Measurements from ENCODE around the gene PARD3.

The PARD3 gene

DNA sequence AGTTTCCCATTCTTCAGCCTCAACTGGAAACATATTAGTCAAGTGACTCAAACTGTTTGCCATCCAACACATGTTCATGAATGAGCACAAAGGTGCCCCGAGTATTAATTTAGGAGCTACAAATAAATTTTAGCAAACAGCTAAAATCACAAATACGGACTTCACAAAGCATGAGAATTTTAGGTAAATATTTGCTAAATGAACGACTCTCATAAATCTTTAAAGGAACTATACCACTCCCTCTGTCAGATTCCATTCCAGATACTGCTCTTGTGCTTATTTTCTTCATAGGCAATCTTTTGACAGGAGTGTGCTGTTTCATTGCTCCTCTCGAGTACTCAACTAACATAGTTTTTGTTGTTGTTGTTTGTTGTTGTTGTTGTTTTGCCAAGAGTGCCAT lies 330.9 kb downstream of the PARD3 start:
- no peak for DNase-seq

DNA sequence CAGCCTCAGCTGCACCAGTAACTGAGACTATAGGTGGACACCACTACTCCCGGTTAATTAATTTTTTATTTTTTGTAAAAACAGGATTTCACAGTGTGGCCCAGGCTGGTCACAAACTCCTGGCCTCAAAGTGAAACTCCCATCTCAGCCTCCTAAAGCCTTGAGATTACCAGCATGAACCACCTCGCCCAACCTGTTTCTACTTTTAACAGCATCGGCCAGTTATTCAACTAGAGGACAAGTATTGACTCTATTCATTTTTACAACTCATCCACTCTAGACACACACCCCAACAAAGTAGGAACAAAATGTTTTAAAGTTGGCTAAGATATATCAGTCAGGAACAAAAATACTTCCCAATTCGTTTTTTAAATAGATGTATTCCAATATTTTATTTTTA lies 334.8 kb downstream of the PARD3 start:
- DNase-seq: no peak

DNA sequence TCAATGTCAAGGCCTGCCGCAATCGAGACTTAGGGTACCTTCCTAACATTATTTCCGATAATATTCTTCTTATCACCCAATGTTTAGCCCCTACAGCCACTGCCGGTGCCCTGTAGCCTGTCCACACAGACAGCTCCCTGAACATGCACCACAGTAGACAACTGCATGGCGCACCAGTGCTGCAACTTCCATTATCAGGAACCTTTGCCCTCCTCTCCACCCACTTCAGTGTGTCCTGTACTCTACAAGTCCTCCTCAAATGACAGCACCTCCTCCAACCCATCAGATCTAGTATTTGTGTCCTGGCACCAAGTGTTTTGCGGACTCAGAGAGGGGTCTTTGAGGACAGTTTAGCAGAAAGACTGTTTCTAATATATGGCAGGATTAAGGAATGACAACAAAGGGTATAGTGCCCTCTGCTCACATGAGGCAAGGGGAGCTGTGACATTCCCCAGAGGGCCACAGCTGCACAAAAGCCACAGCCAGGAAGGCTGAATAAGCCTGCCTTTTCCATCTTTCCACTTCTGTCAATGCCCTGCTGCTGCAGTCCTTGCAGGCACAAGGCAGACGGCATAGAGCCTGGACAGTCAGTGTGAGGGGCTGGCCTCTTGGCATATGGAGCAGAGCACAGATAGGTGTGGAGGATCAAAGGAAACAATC lies 335.4 kb downstream of the PARD3 start:
- DNase-seq: no peak

DNA sequence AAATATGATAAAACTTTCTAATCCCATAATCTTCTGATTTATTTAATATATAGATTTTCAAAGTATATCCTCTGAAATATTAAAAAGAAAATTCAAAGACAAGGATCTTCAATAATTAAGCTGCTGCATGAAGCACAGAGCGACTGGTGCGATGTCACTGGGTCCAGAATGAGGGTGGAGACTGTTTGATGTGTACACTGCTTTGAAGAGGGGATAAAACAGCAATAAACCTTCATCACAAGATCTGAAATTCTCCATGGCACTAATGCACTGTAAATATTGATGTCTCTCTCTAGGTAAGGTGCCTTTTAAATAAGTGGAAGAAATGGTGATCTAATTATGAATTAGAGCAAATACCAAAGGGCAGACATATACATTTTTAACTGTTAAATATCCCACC lies 337.8 kb downstream of the PARD3 start:
- no peak for DNase-seq

DNA sequence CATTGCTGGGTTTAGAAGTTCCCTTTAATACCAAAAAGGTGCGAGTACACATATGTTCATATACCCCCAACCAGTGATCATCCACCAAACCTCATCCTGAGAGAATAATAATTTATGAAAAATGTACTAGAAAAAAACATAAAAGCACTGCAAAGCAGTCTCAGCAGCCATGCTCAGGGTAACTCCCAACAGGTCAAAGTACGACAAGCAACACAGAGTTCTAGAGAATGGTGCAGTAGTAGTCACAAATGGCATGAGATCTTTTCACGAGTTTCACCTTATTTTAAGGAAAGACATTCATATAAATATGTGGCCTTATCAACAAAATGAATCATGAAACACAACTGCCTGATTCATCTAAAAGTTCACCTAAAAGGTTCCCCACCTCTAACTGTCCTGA lies 338.5 kb downstream of the PARD3 start:
- no peak for DNase-seq

DNA sequence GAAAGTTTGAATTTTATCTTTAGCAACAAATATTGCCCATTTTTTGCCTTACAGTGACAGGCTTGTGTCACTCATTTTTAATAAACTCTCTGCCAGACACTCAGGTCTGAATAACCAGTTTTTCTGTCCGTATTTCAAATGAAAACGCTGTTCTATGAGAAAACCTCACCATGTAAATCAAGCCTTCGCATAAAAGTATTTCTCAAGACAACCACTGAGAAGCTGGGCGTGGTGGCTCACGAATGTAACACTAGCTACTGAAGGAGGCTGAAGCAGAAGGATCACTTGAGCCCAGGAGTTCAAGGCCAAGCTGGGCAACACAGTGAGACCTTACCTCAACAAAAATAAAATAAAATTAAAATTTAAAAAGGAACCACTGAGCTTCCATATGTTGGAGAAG lies 339.3 kb downstream of the PARD3 start:
- no peak for DNase-seq

DNA sequence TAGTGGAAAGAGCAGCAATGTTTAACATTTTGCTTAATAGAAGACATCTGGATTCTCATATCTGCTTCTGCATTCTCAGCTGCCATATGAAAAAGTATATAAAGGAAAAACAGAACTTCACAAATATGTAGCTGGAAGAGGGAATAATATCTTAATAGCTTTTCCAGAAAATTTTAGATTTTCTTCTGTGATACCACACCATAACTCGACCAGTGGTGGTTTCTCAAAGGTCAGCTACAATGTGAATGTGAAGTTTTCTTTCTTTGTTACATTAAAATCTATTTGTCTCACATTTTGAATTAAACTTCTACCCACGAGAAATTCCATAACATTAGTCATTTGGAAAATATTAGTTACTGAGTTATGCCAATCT lies 339.8 kb downstream of the PARD3 start:
- DNase-seq: no peak

DNA sequence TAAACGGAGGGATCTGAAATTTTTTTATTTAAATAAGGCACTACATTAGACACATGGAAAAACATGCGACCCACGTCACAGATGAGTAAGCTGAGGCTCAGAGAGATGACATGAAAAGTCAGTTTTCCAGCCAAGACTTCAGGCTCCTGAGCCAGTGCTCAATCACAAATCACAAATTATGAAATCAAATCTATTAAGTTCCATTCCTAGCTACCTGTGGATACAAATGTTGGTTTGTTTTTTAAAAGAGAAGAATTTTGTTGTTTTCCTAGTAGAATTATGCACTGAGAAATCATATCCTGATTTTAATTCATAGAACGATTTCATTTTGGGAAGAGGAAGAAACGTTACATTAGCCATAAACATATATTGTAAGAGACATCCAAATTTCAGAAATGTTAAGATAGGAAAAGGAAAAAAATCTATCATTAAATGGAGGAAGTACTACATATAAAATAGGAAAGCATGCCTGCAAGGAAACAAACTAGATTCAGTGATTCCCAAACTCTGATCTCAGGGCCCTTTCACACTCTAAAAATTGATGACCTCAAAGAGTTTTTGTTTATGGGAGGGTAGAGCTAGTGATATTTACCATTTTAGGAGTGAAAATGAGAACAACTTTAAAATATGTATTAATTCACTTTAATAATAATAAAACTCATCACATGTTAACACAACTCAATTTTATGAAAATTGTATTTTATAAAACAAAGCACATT lies 340.4 kb downstream of the PARD3 start:
- no peak for DNase-seq

DNA sequence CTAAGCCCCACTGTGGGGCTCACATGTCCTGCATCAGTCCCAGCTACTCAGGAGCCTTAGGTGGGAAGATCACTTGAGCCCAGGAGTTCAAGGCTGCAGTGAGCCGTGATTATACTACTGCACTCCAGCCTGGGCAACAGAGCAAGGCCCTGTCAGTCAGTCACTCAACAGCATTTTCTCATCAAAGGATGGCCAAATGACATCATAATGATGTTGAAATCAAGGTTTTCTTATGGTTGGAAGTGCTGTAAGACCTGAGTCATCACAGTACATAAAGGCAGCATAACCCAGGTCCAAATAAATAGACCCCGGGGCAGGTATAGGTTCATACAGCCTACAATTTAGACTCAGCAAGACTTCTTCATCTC lies 341.1 kb downstream of the PARD3 start:
- DNase-seq: no peak

DNA sequence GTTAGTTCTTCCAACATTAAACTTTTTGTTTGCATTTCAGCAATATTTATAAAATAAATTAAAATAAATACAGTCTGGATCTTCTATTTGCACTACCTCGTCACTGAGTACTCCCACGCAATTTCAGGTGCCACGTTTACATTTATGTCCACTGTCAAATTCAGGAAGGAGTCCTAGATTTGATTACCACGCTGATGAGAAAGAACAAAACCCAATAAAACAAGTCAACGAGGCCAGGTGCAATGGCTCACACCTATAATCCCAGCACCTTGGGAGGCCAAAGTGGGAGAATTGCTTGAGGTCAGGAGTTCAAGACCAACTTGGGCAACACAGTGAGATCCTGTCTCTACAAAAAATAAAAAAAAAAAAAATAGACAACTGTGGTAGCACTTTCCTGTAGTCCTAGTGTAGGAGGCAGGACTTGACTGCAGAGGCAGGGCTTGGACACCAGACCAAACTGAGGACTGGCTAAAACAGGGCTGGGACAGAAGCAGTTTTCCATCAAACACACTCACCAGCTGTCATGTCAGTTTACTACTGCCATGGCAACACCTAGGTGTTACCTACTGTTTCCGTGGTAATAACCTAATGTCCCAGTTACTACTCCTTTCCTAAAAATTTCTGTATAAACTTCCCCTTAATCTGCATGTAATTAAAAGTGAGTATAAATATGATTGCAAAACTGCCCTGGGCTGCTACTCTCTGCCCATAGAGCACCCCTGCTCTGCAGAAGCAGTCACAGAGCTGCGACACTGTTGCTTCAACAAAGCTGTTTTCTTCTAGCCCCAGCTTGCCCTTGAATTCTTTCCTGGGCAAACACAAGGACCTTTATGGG lies 341.7 kb downstream of the PARD3 start:
- no peak for DNase-seq

DNA sequence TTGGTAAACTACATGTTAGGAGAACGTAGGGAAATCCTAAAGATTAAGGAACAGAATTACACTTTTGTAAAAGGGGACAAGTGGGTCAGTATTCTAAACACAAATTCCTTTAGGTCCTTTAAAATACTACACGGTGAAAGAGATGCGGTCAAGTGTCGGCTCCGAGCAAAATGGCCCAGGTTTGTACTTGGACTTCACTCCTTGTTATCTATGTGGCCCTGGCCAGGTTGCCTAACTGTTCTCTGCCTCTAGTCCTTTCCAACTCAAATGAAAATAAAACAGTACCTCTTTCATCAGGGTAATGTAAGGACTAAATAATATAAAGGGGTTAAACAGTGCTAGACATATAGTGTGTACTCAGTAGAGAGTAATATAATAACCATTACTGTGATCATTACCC lies 344.8 kb downstream of the PARD3 start:
- DNase-seq: no peak

DNA sequence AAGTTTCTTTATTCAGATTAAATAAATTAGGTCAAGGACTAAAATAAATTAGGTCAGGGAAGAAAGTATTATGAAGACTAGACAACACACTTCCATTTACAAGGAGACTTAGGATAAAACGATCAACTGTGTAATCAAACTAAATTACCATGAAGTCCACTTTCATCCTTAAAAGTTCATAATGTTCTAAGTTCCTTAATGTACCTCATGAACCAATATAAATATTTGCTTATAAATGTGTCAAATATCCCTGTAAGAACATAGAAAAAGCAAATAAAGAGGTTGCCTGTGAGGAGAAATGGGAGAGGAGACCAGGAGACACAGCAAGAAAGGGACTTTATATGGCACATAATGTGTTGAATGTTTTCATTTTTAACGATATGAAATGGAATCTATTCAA lies 345.6 kb downstream of the PARD3 start:
- DNase-seq: no peak

DNA sequence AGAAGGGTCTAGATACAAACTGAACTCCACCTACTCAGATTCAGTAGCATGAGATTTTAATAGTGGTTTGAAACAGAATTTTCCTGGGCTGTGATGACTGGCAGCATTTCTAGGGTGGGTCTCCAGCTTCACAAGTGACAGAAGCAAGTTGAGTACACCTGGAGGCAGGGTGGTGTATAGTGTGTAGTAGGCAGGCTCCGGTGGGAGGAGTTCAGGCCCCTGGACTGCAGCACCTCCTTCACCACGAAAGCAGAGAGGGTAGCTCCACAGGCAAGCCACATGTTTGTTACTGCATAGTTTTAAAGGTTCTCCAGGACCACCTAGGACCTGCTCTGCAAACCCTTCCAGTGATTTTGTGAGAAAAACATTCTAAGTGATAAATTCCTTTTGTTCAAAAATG lies 347.2 kb downstream of the PARD3 start:
- DNase-seq: no peak

DNA sequence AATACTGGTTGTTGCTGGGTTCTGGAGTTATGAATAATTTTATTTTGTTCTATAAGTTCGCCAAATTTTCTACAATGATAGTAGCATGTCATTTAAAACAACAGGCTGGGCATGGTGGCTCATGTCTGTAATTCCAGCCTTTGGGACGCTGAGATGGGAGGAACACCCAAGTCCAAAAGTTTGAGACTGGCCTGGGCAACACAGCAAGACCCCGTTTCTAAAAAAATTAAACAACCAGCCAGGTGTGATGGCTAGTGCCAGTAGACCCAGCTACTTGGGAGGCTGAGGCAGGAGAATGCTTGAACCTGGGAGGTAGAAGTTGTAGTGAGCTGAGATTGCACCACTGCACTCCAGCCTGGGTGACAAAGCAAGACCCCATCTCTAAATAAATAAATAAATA lies 347.7 kb downstream of the PARD3 start:
- DNase-seq: no peak

DNA sequence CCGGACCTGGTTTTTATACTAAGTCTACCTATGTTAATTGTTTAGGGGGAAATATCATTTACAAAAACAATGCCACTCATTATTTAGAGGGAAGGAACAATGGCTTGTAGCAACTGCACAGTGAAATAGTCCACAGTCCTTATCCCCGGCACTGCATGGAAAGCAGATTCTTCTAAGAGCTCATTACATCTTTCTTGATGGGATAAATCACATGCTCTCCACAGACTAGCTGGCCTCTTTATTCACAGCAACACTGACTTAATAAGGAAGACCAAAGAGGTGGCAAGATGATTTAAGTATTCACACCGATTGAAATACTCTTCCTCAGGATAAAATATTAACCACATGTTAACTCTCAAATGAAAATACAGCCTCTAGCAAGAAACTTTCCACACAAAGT lies 349.4 kb downstream of the PARD3 start:
- no peak for DNase-seq

DNA sequence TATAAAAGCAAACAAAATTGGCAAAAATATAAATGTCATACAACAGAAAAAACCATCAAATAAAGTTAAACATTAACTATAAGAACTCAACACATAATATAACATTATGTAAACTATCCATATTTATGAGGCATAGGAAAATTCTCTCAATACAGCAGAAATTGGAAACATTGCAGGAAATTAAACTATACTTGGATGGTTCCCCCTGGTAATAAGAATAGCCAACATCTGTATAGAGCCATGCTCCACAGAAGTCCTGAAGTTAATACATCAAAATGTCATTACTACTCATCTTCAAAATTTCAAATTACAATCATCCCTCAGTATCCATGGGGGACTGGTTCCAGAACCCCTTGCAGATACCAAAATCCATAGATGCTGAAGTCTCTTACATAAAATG lies 350.5 kb downstream of the PARD3 start:
- DNase-seq: no peak

DNA sequence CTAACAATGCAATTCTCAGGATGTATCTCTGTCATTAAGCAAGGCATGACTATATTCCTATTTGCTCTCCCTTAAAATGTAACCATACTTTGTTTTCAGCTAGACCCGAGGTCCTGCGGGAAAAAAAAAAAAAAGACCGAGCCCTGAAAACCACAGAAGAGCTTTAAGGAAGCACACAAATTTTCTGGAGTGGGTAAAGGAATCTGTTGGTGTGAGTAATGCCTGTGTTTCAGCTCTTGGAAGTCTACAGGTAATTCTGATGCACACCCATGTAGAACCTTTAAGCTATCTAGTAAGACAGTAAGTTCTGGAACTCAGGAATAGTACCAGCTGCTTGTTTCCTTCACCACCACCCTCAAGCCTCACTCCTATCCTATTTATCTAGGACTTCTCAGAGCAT lies 351.1 kb downstream of the PARD3 start:
- DNase-seq: no peak

DNA sequence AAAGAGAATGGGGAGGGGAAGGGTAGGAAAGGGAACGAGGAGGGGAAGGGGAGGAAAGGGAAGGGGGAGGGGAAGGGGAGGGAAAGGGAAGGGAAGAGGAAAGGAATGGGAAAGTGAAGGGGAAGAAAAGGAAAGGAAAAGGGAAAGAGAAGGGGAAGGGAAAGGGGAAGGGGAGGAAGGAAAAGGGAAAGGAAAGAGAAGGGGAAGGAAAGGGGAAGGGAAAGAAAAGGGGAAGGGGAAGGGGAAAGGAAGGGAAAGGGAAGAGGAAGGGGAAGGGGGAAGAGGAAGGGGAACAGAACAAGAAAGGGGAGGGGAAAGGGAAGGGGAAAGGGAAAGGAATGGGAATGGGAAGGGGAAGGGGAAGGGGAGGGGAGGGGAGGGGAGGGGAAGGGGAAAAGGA lies 352.1 kb downstream of the PARD3 start:
- no peak for DNase-seq

DNA sequence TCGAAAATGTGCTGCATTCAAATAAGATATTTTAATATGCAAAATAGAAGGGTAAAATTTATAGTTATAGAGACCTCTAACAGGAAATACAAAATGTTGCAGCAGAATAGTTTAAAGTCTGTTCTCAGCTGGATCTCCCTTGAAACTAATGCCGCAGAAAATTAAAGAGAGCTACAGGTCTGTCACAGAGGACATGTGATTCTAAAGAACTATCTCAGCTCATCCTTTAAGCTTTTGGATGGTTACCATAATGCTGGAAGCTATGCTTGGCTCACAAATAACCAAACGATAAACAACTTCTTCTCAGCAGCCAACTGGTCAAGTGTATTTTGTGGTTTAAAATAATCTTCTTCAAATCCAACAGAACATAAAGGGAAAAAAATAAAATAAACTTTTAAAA lies 353.0 kb downstream of the PARD3 start:
- DNase-seq: no peak

DNA sequence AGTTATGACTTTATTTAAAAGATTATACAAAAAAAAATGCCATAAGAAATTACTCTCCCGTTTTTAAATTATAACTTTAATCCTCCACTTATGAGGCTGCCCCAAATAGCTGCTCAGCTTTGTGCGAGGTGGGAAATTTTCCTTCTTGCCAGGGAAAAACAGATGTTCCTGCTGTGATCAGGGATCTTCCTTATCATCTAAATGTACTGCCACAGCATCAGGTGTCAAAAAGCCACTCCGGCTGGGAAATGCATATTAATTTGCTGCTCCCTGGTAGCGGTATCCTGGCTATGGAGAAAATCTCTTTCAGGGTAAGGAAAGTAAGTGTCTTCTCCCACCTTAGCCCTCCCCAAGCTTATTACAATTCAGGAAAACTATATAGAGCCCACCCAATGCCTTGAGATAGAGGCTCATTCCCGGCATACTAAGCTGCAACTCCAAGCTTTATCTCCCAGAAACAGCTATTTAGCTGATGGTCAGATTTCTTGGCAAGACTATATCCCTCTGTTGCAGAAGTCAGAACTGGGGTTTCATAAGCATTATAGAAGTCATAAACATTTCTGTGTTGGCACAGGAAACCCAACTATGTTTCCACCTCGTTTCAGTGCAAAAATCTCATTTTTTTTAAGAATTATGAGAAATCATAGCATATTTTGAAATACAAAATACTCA lies 360.4 kb downstream of the PARD3 start:
- DNase-seq: no peak

DNA sequence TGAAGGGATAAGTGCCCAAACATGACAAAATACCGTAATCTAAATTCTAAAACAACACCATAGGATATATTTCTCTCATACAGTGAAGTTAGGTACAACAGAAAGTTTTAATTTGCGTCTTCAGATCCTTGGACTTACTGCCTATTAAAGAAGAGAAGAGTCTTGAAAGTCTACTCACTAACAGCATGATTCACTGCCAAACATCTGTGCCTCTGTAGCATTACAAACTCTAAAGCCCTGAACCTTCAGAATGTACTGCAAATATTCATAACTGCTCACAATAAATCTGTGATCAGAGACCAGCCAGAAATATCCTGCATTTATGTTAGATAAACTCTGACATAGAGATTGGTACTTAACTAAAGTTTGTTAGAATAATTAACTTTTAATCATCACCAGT lies 365.3 kb downstream of the PARD3 start:
- no peak for DNase-seq

DNA sequence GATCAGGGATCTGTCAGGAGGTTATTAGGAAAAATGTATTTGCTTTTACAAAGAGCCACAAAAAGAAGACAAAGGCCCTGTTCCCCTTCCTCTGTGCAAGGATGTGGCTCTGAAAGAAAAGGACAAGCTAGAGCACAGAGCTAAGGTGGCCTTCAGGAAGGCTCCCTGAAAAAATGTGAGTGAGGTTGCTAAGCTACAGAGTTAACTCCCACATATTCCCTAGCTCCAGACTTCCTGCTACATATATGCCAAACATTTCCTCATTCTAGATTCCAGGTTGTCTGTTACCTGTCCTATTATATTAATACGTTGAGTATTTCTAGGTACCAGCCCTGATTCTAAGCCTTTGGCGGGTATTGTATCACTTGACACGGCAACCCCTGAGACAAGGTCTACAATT lies 369.0 kb downstream of the PARD3 start:
- DNase-seq: no peak
